A204.1 (cell line): ENCODE data around the gene USP37.
A peak's percentile ranks its signal among the peaks of the same experiment; 100 is the strongest.

Experiments
- FAIRE-seq: peaks from 2 replicates; lab custom pipeline; 2012; peaks lifted over from hg19 to GRCh38; lab: Jason Lieb, UNC

USP37 gene, protein sequence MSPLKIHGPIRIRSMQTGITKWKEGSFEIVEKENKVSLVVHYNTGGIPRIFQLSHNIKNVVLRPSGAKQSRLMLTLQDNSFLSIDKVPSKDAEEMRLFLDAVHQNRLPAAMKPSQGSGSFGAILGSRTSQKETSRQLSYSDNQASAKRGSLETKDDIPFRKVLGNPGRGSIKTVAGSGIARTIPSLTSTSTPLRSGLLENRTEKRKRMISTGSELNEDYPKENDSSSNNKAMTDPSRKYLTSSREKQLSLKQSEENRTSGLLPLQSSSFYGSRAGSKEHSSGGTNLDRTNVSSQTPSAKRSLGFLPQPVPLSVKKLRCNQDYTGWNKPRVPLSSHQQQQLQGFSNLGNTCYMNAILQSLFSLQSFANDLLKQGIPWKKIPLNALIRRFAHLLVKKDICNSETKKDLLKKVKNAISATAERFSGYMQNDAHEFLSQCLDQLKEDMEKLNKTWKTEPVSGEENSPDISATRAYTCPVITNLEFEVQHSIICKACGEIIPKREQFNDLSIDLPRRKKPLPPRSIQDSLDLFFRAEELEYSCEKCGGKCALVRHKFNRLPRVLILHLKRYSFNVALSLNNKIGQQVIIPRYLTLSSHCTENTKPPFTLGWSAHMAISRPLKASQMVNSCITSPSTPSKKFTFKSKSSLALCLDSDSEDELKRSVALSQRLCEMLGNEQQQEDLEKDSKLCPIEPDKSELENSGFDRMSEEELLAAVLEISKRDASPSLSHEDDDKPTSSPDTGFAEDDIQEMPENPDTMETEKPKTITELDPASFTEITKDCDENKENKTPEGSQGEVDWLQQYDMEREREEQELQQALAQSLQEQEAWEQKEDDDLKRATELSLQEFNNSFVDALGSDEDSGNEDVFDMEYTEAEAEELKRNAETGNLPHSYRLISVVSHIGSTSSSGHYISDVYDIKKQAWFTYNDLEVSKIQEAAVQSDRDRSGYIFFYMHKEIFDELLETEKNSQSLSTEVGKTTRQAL

GRCh38 chr2:218568190-218569037, at the start of gene USP37, which contains the start of gene CNOT9:
Gene USP37, minus strand, starts transcription at chr2:218568351. Its CDS starts 9,698 bp downstream, at chr2:218558653.
Gene CNOT9, plus strand, starts transcription at chr2:218568839. Its CDS starts 116 bp downstream, at chr2:218568955.
- FAIRE-seq = peak; percentile 96

GRCh38 chr2:218615868-218616315, 47.7 kb upstream of the USP37 start:
- FAIRE-seq = no peak

DNA sequence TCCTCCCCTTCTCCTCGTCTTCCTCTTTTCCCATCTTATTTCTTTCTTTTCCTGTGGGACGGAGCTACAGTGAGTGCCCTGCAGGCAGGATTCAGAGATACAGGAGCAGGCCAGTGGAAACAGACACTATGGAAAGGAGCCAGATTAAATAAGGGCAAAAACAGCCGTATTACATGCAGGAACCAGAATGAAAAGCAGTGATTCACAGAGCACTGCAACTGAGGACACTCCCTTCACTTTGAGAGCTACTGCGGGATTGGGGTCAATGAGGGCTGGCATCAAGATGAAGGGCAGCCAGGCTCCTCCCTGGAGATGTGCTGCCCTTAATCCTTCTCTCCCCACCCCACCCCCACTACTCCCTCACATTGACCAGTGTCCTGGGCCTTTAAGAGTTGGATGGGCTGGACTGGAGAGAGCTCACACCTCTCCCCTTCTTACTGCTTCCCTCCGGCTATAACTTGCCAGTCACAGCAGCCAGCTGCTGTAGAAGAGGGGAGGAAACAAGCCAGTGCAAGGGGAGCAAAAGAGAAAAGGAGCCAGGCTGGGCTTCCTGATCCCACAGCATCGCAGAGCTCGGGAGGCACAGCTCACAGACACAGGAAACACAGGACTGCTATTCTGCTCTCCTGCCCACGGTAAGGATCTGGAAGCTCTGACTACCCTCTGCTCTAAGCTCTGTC, 39.4 kb upstream of the USP37 start, which contains the start of gene PLCD4:
Gene PLCD4 (plus strand): TSS at position 464 of the 680 bp plus-strand sequence. CDS start 7,841 bp downstream, outside the sequence.
- no peak for FAIRE-seq

DNA sequence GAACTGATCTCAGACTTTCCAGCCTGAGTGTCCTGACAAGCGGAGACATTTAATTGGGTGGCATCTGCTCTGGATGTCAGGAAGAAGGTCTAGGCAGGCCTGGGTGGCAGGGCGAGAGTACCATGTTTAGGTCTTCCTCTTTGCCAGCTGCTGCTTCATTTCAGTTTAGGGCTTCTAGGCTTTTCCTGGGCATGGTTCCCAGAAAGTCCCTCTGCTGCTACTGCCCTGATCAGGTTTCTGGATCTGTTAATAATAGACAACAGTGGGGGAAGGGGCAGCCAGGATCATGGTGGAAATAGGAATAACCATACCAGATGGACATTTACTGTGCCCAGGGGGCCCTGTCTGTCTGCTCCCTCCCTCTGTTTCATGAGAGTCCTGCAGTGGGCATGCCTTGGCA, 37.3 kb upstream of the USP37 start:
- no peak for FAIRE-seq

GRCh38 chr2:218585541-218585940, 17.4 kb upstream of the USP37 start:
- no peak for FAIRE-seq

DNA sequence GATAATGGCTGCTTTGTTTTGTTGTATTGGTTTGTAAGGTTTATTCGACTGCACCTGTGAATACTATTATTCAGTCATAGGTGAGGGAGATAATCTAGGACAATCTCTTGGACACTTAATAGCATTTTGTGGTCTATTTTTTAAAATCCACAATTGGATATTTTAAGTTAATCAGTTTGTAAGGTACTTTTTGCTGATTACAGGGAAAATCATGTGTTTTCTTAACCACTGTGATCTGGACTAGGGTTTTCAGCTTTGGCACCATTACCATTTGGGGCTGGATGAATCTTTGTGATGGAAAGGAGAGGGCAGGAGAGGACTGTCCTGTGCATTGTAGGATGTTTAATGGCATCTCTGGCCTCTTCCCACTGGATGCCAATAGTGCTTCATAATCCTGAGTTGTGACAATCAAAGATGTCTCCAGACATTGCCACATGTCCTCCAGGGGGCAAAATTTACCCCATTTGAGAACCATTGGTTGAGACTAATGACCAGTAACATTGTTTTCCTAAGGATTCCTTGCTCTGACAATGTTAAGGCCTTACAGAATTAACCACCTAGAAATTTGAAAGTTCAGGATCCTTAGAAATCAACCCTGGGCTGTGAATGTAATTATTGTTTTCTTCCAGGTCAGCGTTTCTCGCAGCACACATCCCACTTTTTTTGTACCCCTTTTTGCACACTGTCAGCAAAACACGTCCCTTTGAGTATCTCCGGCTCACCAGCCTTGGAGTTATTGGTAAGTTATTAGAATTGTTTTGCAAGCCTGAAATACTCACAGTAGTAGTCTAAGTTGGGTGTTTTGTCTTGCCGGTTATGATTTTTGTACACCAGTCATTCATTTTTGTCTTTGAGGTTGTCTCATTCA, 16.1 kb upstream of the USP37 start:
- FAIRE-seq = no peak

DNA sequence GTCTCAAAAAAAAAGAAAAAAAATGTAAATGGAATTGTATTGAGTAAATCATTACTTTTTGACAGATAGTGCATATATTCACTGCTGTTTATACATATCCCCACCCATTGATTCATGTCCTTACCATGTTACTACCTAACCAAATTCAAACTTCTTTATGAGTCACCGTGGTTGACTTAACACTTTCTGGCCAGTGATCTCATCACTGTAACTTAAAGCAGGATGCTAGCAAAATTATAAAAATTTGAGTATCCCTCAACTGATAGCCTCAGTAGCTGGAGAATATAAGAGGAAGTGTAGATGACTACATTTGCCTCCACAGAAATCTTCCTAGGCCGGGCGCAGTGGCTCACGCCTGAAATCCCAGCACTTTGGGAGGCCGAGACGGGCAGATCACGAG, 13.9 kb upstream of the USP37 start:
- FAIRE-seq = no peak

DNA sequence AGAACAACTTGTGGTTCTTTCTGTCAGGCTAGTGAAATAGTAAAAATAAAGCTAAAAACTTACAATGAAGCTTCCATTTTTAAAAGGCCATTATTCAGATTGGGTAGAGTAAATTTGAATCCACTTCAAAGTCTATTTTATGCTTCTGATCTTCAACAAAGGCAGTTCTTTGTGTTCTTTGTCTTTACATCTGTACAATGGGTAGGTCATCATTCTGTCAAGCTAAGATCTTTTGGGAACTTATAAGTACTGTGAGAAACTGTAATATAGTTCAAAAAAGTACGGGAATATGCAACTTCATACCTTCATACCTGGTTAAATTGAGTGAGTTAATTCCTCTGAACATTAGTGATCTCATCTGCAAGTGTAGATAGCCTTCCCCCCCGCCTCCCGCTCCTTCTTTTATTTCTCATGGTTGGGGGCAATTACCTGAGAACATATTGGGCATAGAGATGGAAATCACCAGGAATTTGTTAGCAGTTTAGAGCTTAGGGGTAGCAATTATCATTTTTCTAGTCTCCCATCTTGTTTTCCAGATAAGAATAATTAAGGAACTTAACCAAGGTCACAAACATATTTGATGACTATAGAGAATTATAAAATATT, 10.2 kb upstream of the USP37 start:
- no peak for FAIRE-seq

- FAIRE-seq = no peak
Measured at GRCh38 chr2:218577482-218578220, 9.5 kb upstream of the USP37 start.

DNA sequence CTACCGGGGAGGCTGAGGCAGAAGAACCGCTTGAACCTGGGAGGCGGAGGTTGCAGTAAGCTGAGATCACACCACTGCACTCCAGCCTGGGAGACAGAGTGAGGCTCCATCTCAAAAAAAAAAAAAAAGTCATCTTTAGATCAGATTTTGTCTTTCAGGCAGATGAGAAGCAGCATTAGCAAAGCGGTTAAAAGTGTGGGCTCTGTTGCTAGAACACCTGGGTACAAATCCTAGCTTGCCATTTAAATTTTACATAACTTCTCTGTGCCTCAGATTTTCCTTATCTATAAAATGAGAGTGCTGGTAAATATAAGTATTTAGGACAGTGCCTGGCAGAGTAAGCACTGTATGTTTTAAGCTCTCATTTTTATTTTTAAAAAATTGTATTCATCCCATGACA, 8.7 kb upstream of the USP37 start:
- no peak for FAIRE-seq

- FAIRE-seq = no peak
Measured at GRCh38 chr2:218570850-218571249, 2.7 kb upstream of the USP37 start.

DNA sequence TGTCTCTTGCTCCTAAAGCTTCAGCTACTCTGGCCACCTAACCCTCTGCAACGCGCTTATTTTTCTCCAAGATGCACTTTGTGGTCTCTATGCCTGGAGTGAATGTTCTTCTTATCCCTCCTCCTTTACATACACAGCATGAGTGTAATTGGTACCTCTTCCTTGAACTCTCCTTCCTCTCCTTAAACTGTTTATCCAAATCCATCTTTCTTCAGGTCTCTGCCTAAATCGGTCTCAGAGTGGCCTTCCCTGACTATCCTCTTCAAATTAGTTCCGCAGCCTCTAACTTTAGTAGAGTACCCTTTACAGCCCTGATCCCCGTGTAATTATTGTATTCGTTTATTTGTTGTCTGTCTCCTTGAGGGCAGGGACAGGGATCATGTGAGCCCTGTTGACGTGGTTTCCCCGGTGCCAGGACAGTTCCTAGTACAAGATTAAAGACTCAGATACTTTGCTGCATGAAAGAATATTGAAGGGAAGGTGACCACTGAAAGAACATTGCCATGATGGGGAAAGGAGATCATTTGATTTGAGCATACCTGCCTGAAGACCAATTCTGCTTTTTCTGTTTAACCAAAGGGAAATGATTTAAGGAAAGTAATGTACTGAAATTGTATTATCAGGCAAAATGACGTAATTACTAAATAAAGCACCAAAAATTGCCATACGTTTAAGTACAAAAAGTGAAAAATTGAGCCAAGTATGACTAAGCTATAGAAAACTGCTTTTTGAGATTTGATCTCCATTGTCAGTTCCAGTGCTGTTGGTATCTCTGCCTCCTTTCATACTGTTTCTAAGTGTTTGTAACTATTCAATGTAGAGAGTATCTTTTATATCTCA, 1.7 kb upstream of the USP37 start:
- no peak for FAIRE-seq

GRCh38 chr2:218569038-218569431, 884 bp upstream of the USP37 start:
- no peak for FAIRE-seq

DNA sequence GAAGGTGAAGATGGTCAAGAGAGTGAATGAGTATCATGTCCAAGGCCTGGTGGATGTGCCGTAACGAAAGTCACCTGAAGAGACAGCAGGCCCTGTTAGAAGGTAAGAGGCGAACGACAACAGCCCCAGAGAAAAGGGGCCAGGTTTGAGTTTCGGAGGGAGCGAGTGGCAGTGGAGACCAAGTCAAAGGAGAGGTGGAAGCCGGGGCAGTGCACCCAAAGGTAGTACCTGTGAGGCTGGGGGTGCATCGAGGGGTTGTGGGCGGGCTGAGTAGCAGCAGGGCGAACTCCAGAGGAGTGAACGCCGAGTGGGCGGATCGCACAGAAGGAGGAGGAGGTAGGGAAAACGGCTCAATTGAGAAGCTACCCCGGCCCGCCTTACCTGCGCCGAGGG, 358 bp downstream of the USP37 start:
- no peak for FAIRE-seq

DNA sequence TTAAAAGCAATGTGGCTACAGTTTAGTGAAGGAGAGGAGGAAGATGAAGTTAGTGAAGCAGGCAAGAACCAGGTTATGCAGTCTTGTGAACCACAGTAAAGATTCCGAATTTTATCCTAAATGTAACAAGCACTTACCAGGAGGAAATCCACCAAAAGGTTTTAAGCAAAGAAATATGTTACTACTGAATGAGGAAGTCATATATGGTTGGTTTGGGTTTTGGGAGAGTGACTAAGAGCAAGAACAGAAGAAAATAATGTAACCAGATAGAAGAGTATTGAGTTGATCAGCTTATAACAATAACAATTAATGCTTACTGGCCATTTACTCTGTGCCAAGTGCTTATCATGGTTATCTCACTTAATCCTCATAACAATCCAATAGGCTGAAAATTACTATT, 1.9 kb downstream of the USP37 start:
- FAIRE-seq = no peak

DNA sequence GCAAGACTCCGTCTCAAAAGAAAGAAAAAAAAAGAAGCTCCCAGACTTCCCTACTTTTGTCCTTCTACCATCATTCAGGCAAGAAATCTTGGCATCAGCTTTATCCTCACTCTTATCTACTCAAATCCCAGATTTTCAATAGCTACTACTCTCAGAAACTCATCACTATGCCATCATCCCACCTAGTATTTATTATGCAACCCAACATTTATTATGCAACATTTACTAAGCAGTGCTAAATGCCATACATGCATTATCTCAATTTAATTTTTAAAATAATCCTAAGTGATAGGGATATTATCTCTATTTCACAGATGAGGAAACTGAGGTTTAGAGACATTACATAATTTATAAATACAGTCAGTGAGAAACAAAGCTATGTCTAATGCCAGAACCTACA, 4.1 kb downstream of the USP37 start:
- FAIRE-seq = no peak

- FAIRE-seq = no peak
Measured at GRCh38 chr2:218558986-218559385, 9.2 kb downstream of the USP37 start.

GRCh38 chr2:218557941-218558340, 10.2 kb downstream of the USP37 start:
- FAIRE-seq = no peak
